IMR-90 (cell line): ENCODE data around the gene SLCO3A1. TPM values are rescaled to one million over a fixed set of nuclear protein-coding genes. Genes with fewer than 3 reads are reported as not detected.

Source experiments
- ATAC-seq: fragments of 200-7000 bp; cut with Tn5 transposase; 2 replicates; pipeline ENCODE4 v1.9.1; 2020; ENCODE audit warnings: low read depth, mild to moderate bottlenecking, moderate library complexity
- BruUV-seq: library from RNA; stranded (reverse); fragments of 400-500 nt; replicated peaks from 2 replicates; lab custom pipeline; 2021; lab: Mats Ljungman, UMichigan
- CTCF ChIA-PET: fragments of 300-600 bp; formaldehyde crosslinking; extraction: SDS; loops from one replicate; lab custom pipeline; 2021; ENCODE audit warnings: antibody characterized with exemption; lab: Yijun Ruan, JAX
- POLR2A ChIA-PET: fragments of 300-600 bp; sonication (Branson Sonifier 250); formaldehyde crosslinking; loops from one replicate; lab custom pipeline; 2022; ENCODE audit warnings: antibody characterized with exemption; ENCODE audit not compliant: unreplicated experiment; lab: Charles Lee
- DNase-seq: peaks from one replicate; pipeline ENCODE4 v3.0.0; 2013
- H2AFZ ChIP-seq: replicated peaks from 2 replicates; pipeline ENCODE3; 2013; ENCODE audit warnings: low read length, mild to moderate bottlenecking; ENCODE audit not compliant: poor library complexity
- H2AK5ac ChIP-seq: 2 replicates; pipeline ENCODE4 v1.6.1; 2013; ENCODE audit warnings: low read depth, low read length, inconsistent platforms
- H2AK9ac ChIP-seq: replicated peaks from 2 replicates; pipeline ENCODE3; 2013; ENCODE audit warnings: mild to moderate bottlenecking, low read depth, low read length, moderate library complexity; ENCODE audit not compliant: poor library complexity
- H2BK120ac ChIP-seq: 2 replicates; pipeline ENCODE4 v1.6.1; 2013; ENCODE audit warnings: low read depth, low read length, inconsistent platforms
- H2BK15ac ChIP-seq: 3 replicates; pipeline ENCODE4 v1.6.1; 2013; ENCODE audit warnings: low read depth, low read length, inconsistent platforms
- H2BK20ac ChIP-seq: 2 replicates; pipeline ENCODE4 v1.6.1; 2013; ENCODE audit warnings: low read depth, mild to moderate bottlenecking, inconsistent platforms, low read length, moderate library complexity
- H2BK5ac ChIP-seq: 2 replicates; pipeline ENCODE4 v1.6.1; 2013; ENCODE audit warnings: mild to moderate bottlenecking, low read depth, low read length, inconsistent platforms; ENCODE audit not compliant: poor library complexity, severe bottlenecking
- H3K14ac ChIP-seq: replicated peaks from 2 replicates; pipeline ENCODE4 v1.6.1; 2013; ENCODE audit warnings: low read depth, low read length, inconsistent platforms
- H3K18ac ChIP-seq: 2 replicates; pipeline ENCODE4 v1.6.1; 2013; ENCODE audit warnings: low read depth, low read length, control low read depth
- H3K23ac ChIP-seq: 2 replicates; pipeline ENCODE4 v1.6.1; 2013; ENCODE audit warnings: low read depth, low read length, inconsistent platforms
- H3K27ac ChIP-seq: 2 replicates; pipeline ENCODE4 v1.5.1; 2013; ENCODE audit warnings: mild to moderate bottlenecking, control low read depth, low read length; ENCODE audit not compliant: insufficient read depth
- H3K27me3 ChIP-seq: 2 replicates; pipeline ENCODE4 v1.6.1; 2013; ENCODE audit warnings: low read length; ENCODE audit not compliant: control insufficient read depth, insufficient read depth
- H3K36me3 ChIP-seq: 2 replicates; pipeline ENCODE4 v1.6.1; 2013; ENCODE audit warnings: low read length, mixed read lengths; ENCODE audit not compliant: control insufficient read depth, insufficient read depth
- H3K4ac ChIP-seq: 2 replicates; pipeline ENCODE4 v1.6.1; 2013; ENCODE audit warnings: low read depth, low read length, inconsistent platforms
- H3K4me1 ChIP-seq: 2 replicates; pipeline ENCODE4 v1.6.1; 2013; ENCODE audit warnings: low read length, mixed read lengths; ENCODE audit not compliant: control insufficient read depth, insufficient read depth
- H3K4me2 ChIP-seq: 2 replicates; pipeline ENCODE4 v1.6.1; 2013; ENCODE audit warnings: low read depth, mild to moderate bottlenecking, control low read depth, low read length, moderate library complexity
- H3K4me3 ChIP-seq: 2 replicates; pipeline ENCODE4 v1.5.1; 2013; ENCODE audit warnings: low read depth, mild to moderate bottlenecking, control low read depth, low read length, moderate library complexity; ENCODE audit not compliant: insufficient read depth
- H3K56ac ChIP-seq: 2 replicates; pipeline ENCODE4 v1.6.1; 2013; ENCODE audit warnings: low read length, inconsistent platforms; ENCODE audit not compliant: insufficient read depth; ENCODE audit errors: extremely low read depth
- H3K79me1 ChIP-seq, 2 experiments: 2 replicates each; pipeline ENCODE4 v1.6.1; 2013; ENCODE audit warnings: low read length in 2 of 2, inconsistent platforms in 1 of 2, low read depth in 1 of 2
- H3K9ac ChIP-seq: 2 replicates; pipeline ENCODE4 v1.6.1; 2013; ENCODE audit warnings: low read depth, low read length, control low read depth
- H3K9me1 ChIP-seq: 2 replicates; pipeline ENCODE4 v1.6.1; 2013; ENCODE audit warnings: low read length, inconsistent platforms; ENCODE audit not compliant: insufficient read depth
- H3K9me3 ChIP-seq: 2 replicates; pipeline ENCODE4 v1.6.1; 2013; ENCODE audit warnings: low read length; ENCODE audit not compliant: control insufficient read depth, insufficient read depth
- H4K20me1 ChIP-seq: 2 replicates; pipeline ENCODE4 v1.6.1; 2013; ENCODE audit warnings: low read length, inconsistent platforms; ENCODE audit not compliant: insufficient read depth
- H4K5ac ChIP-seq: 2 replicates; pipeline ENCODE4 v1.6.1; 2013; ENCODE audit warnings: mild to moderate bottlenecking, low read depth, low read length, control low read depth
- H4K8ac ChIP-seq, 2 experiments: 2 replicates each; pipeline ENCODE4 v1.6.1; 2013; ENCODE audit warnings: low read depth in 2 of 2, low read length in 2 of 2, control low read depth in 1 of 2, inconsistent platforms in 1 of 2
- H4K91ac ChIP-seq: 2 replicates; pipeline ENCODE4 v1.6.1; 2013; ENCODE audit warnings: low read depth, low read length, inconsistent platforms; ENCODE audit not compliant: insufficient read depth
- BHLHE40 ChIP-seq: fragments of 150-350 bp; IDR thresholded peaks from 2 replicates; pipeline ENCODE4 v1.6.1; 2016; ENCODE audit warnings: mild to moderate bottlenecking, low read depth, low read length
- CHD1 ChIP-seq: IDR thresholded peaks from 2 replicates; pipeline ENCODE4 v1.6.1; 2012; ENCODE audit warnings: low read depth, low read length, improper control_type of control experiment
- CTCF ChIP-seq: conservative IDR thresholded peaks from 2 replicates; pipeline ENCODE4 v1.5.1; 2012; ENCODE audit warnings: mild to moderate bottlenecking, low read depth, low read length, improper control_type of control experiment
- FOS ChIP-seq: fragments of 150-350 bp; IDR thresholded peaks from 2 replicates; pipeline ENCODE4 v1.6.1; 2016; ENCODE audit warnings: low read depth, low read length
- MAFK ChIP-seq: IDR thresholded peaks from 2 replicates; pipeline ENCODE4 v1.6.1; 2012; ENCODE audit warnings: low read depth, low read length, improper control_type of control experiment
- MAZ ChIP-seq: IDR thresholded peaks from 2 replicates; pipeline ENCODE4 v1.6.1; 2012; ENCODE audit warnings: low read depth, mild to moderate bottlenecking, low read length, improper control_type of control experiment, moderate library complexity, borderline replicate concordance
- MXI1 ChIP-seq: IDR thresholded peaks from 2 replicates; pipeline ENCODE4 v1.6.1; 2012; ENCODE audit warnings: low read depth, mild to moderate bottlenecking, low read length, moderate library complexity, borderline replicate concordance
- NFE2L2 ChIP-seq: fragments of 150-350 bp; IDR thresholded peaks from 2 replicates; pipeline ENCODE4 v1.6.1; 2016; ENCODE audit warnings: low read depth, mild to moderate bottlenecking, low read length
- SMC3 ChIP-seq: fragments of 150-350 bp; IDR thresholded peaks from 2 replicates; pipeline ENCODE4 v1.6.1; 2016; ENCODE audit warnings: low read depth, mild to moderate bottlenecking, antibody characterized with exemption, low read length, moderate library complexity
- WGBS, 2 experiments: methylation state at CpG; one replicate each; pipeline versions ENCODE4 v1.1.5 to v1.1.7; 2013; ENCODE audit warnings: missing lambda C conversion rate in 2 of 2; ENCODE audit not compliant: insufficient read length in 1 of 2; ENCODE audit errors: extremely low coverage in 2 of 2; 5-methylcytosine and 5-hydroxymethylcytosine counted together
- dilution Hi-C: fragments of 300-500 bp; cut with HindIII; formaldehyde crosslinking; loops from one replicate; pipeline ENCODE4 v1.14.3; 2018; ENCODE audit warnings: low sequenced_read_pairs; ENCODE audit not compliant: unreplicated experiment
- in situ Hi-C: fragments of 300-500 bp; cut with MboI; formaldehyde crosslinking; loops from 3 replicates; pipeline ENCODE4 v1.14.3; 2019; ENCODE audit warnings: low sequenced_read_pairs, inconsistent platforms, mixed read lengths
- intact Hi-C: fragments of 100-400 bp; cut with micrococcal nuclease; formaldehyde crosslinking; loops from 2 replicates; pipeline ENCODE4 v1.10.0; 2022
- polyA plus RNA-seq, 3 experiments: library from polyadenylated mRNA; depleted of rRNA; stranded (reverse); fragments of >200 nt; gene quantifications; 2 replicates each; pipeline ENCODE4 v1.2.3, GENCODE V29; 2012; ENCODE audit warnings: low replicate concordance in 1 of 3
- total RNA-seq: library from RNA; depleted of rRNA; stranded (reverse); fragments of >200 nt; gene quantifications from 2 replicates; pipeline ENCODE4 v1.2.3, GENCODE V29; 2012
- TF ChIP-seq, protein P1 (sequence below): fragments of 150-350 bp; IDR thresholded peaks from 2 replicates; pipeline ENCODE4 v1.6.1; 2017; ENCODE audit warnings: mild to moderate bottlenecking, antibody characterized with exemption, low read length, low read depth

SLCO3A1 gene
- total and polyA plus RNA-seq, 2 of the 4 experiments (the other 2 are of a cell fraction) = 4.7 to 8.1 TPM

DNA sequence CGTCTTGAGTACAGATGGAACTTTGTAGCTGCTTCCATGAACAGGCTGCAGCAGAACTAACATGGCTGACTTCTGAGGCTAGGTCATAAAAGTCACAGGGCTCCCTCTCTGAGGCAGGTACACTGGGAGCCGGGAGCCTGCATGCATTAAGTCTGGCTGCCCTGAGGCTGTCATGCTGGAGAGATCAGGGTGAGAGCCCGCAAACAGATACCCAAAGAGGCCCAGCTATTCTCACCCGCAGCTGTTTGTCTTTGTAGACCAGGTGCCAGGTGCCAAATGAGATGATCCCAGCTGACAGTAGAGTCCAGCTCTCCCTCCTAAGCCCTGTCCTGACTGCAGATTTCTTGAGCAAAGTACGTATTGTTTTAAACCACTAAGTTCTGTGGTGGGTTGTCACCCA, 8.6 kb upstream of the SLCO3A1 start:
- Histone ChIP-seq H3K23ac (no peak overlapping the region), H3K79me1 (no peaks in the 10 kb centered on the region), H3K9me1 (no peaks in the 10 kb centered on the region), H4K20me1 (no peaks in the 10 kb centered on the region), H4K8ac (no peak overlapping the region), H3K14ac (no peak overlapping the region), H3K27ac (no peak overlapping the region), H4K5ac (no peak overlapping the region), H3K4me2 (no peak overlapping the region), H3K4ac (no peak overlapping the region), H3K4me3 (no peak overlapping the region), H2BK20ac (no peak overlapping the region), H2BK120ac (no peak overlapping the region), H3K4me1 (no peaks in the 10 kb centered on the region), H2BK5ac (no peak overlapping the region), H3K27me3 (peaks cover 5% of the 10 kb centered on the region; the same call in 1 of the 2 replicates), H4K91ac (no peak overlapping the region), H2AK5ac (no peak overlapping the region), H3K9me3 (no peaks in the 10 kb centered on the region; the same call in 1 of the 2 replicates), H3K56ac (no peak overlapping the region), H3K9ac (no peak overlapping the region), H2AFZ (no peak overlapping the region), H2BK15ac (no peak overlapping the region), H2AK9ac (no peak overlapping the region), H3K36me3 (no peaks in the 10 kb centered on the region), H3K18ac (no peak overlapping the region)
- DNase-seq (no peak), ATAC-seq (no peak)
- intact Hi-C loops (no loop called here), in situ Hi-C loops (loop anchor here (5.0 to 25.0 kb wide), 3 partner anchors 227 to 867 kb away; no protein-coding TSS in a partner anchor), dilution Hi-C loops (no loop called here)
- POLR2A ChIA-PET = interaction anchor here (0.6 kb wide), 1 partner anchor 227 kb away, joined by 8 read pairs; no protein-coding TSS in a partner anchor
- CTCF ChIA-PET = no interaction called here
- TF ChIP-seq, protein P1, sequence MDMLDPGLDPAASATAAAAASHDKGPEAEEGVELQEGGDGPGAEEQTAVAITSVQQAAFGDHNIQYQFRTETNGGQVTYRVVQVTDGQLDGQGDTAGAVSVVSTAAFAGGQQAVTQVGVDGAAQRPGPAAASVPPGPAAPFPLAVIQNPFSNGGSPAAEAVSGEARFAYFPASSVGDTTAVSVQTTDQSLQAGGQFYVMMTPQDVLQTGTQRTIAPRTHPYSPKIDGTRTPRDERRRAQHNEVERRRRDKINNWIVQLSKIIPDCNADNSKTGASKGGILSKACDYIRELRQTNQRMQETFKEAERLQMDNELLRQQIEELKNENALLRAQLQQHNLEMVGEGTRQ = no peak
- TF ChIP-seq BHLHE40 = no peak
- TF ChIP-seq MAZ = no peak
- no peak for TF ChIP-seq SMC3
- TF ChIP-seq CTCF = no peak
- TF ChIP-seq FOS = no peak
- no peak for TF ChIP-seq MAFK
- no peak for TF ChIP-seq CHD1
- TF ChIP-seq NFE2L2 = no peak
- no peak for TF ChIP-seq MXI1
- no CpG with 5 or more reads among the region's 5 CpGs for WGBS, 2 experiments
- no TSS peak for BruUV-seq
